Activated T-helper 2 cell treated with anti-CD3 and anti-CD28 coated beads, Interferon-gamma antibody, Interleukin-2, Interleukin-4, amounts not matched to agents 10 μg/mL and 5 μg/mL and 100 μg/mL, durations not matched to agents 14 hours and 24 hours and 36 hours (primary cell): ENCODE results near the gene SUV39H1. TPM values are rescaled to one million over a fixed set of nuclear protein-coding genes. Genes with fewer than 3 reads are reported as not detected.

ENCODE experiments used
- DNase-seq: peaks from one replicate; pipeline ENCODE4 v3.0.0; 2021; ENCODE audit warnings: low spot score
- H3K27ac Mint-ChIP-seq: one replicate; pipeline ENCODE4 v1.8.0; 2021; ENCODE audit warnings: mixed read lengths
- H3K27me3 Mint-ChIP-seq: one replicate; pipeline ENCODE4 v1.8.0; 2021; ENCODE audit warnings: low read depth, mixed read lengths
- H3K36me3 Mint-ChIP-seq: one replicate; pipeline ENCODE4 v1.8.0; 2021; ENCODE audit warnings: low read depth, mixed read lengths
- H3K4me1 Mint-ChIP-seq: one replicate; pipeline ENCODE4 v1.8.0; 2021; ENCODE audit warnings: low read depth, mixed read lengths
- H3K4me3 Mint-ChIP-seq: one replicate; pipeline ENCODE4 v1.8.0; 2021; ENCODE audit warnings: low read depth, mild to moderate bottlenecking, moderate library complexity, mixed read lengths
- H3K9me3 Mint-ChIP-seq: one replicate; pipeline ENCODE4 v1.8.0; 2021; ENCODE audit warnings: mixed read lengths
- intact Hi-C: fragments of 100-400 bp; cut with micrococcal nuclease; formaldehyde crosslinking; loops from one replicate; pipeline ENCODE4 v1.15.1; 2023
- total RNA-seq: library from RNA; stranded (reverse); gene quantifications from 2 replicates; pipeline ENCODE4 v1.2.3, GENCODE V29; 2022

The SUV39H1 gene
- total RNA-seq, 1 donor from 2014 or later, result 29.6 TPM

GRCh38 chrX:48694776-48695533, 1.6 kb upstream of the SUV39H1 start:
- Mint-ChIP-seq H3K27me3 (no peaks in the 10 kb centered on the region), H3K4me3 (peak overlapping the region; percentile 89), H3K9me3 (no peaks in the 10 kb centered on the region), H3K36me3 (peaks cover 36% of the 10 kb centered on the region), H3K27ac (peak overlapping the region; percentile 94), H3K4me1 (peaks cover 26% of the 10 kb centered on the region)
- DNase-seq, result no peak
- intact Hi-C loops, result no loop called here

DNA sequence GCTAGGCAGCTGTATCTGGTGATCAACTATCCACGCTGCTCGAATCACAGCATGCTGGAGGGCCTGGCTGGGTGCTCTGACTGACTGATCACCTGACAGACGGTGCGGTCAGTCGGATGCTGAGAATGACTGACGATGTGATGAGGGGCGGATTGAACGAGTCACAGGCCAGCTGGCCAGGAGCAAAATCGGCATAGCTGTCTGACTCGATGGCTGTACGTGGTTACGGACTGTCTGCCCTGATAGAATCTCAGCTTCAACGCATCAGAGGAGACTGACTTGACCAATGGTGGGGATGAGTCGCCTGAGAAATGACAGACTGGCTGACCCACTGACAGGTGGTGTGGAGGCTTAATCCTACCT, 1.0 kb upstream of the SUV39H1 start:
- H3K27me3 Mint-ChIP-seq, result no peaks in the 10 kb centered on the region
- peaks cover 26% of the 10 kb centered on the region for H3K4me1 Mint-ChIP-seq
- no peak for DNase-seq
- peaks cover 35% of the 10 kb centered on the region for H3K36me3 Mint-ChIP-seq
- intact Hi-C loops, result no loop called here
- no peaks in the 10 kb centered on the region for H3K9me3 Mint-ChIP-seq
- peak overlapping the region; percentile 89 for H3K4me3 Mint-ChIP-seq
- peak overlapping the region; percentile 94 for H3K27ac Mint-ChIP-seq

- no peak for DNase-seq
- Mint-ChIP-seq H3K4me3 (peak overlapping the region; percentile 89), H3K36me3 (peaks cover 35% of the 10 kb centered on the region), H3K4me1 (peaks cover 26% of the 10 kb centered on the region), H3K9me3 (no peaks in the 10 kb centered on the region), H3K27me3 (no peaks in the 10 kb centered on the region), H3K27ac (peak overlapping the region; percentile 94)
- intact Hi-C loops, result loop anchor here (1.0 to 2.0 kb wide), 3 partner anchors 12 to 106 kb away; partner anchors contain the start of gene HDAC6
Observed at GRCh38 chrX:48695925-48696300, 621 bp upstream of the SUV39H1 start.

DNA sequence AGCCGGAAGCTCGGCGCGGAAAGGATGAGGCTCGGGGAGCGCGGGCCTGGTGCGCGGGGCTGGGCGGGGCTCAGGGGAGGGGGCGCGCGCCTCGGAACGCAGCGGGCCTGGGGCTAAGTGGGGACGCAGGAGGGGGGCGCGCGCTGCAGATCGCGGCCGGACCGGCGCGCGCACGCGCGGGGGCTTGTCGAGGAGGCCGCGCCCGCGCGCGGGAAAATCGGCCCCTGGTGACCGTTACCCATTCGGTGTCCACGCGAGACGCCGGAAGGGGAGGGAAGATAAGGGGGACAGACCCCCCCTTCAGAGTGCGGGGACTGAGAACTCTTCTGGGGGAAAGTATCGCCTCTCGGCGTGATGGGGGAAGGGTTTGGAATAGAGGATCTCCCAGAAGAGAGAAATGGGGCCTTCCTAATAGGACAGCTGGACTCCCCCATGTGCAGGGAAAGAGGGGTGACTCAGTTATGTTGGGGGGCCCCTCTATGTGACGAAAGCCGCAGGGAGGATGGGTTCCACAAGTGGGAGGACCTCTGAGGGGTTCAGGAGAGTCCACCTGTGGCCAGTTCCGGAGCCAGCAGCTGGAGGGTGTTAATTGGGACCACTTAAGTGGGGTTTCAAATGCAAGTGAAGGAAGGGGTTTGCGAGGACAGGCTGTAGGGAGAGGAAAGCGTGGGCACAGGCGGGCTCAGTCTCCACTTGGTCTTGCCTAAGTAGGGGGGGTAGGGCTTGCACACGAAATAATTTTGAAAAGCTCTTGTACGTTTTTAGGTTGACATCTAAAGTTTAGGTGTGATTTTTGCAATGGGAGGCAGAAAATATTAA, 584 bp downstream of the SUV39H1 start:
- peak; percentile 36 for DNase-seq
- Mint-ChIP-seq H3K9me3 (no peaks in the 10 kb centered on the region), H3K27ac (peak overlapping the region; percentile 94), H3K4me3 (peak overlapping the region; percentile 94), H3K36me3 (peaks cover 29% of the 10 kb centered on the region), H3K27me3 (no peaks in the 10 kb centered on the region), H3K4me1 (peaks cover 26% of the 10 kb centered on the region)
- intact Hi-C loops, result loop anchor here (1.0 to 2.0 kb wide), 4 partner anchors 13 to 105 kb away; partner anchors contain the start of gene HDAC6

DNA sequence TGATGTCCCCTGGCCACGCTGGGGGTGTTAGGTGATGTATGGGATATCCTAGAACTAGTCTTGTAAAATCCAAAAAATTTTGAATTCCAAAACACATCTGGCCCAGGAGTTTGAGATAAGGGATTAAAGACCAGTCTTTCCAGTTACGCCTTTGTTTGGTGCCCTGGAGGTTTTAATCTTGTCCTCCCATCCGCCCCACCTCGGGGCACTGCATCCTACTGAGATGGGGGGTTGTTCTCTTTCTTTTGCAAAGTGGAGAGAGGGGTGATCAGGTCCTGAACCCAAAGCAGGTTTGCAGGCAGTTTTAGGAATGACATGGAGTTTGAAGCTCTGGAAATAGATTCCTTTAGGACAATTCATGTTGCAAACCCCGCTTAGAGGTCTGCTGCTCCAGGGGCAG, 1.8 kb downstream of the SUV39H1 start:
- Mint-ChIP-seq H3K4me3 (peak overlapping the region; percentile 94), H3K36me3 (peaks cover 39% of the 10 kb centered on the region), H3K27ac (no peak overlapping the region), H3K4me1 (peaks cover 29% of the 10 kb centered on the region), H3K9me3 (no peaks in the 10 kb centered on the region), H3K27me3 (no peaks in the 10 kb centered on the region)
- intact Hi-C loops, result no loop called here
- DNase-seq, result no peak

DNA sequence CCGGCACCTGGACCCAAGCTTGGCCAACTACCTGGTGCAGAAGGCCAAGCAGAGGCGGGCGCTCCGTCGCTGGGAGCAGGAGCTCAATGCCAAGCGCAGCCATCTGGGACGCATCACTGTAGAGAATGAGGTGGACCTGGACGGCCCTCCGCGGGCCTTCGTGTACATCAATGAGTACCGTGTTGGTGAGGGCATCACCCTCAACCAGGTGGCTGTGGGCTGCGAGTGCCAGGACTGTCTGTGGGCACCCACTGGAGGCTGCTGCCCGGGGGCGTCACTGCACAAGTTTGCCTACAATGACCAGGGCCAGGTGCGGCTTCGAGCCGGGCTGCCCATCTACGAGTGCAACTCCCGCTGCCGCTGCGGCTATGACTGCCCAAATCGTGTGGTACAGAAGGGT, 3.7 kb downstream of the SUV39H1 start:
- Mint-ChIP-seq H3K27me3 (no peaks in the 10 kb centered on the region), H3K4me3 (no peak overlapping the region), H3K4me1 (peaks cover 30% of the 10 kb centered on the region), H3K36me3 (peaks cover 53% of the 10 kb centered on the region), H3K27ac (no peak overlapping the region), H3K9me3 (no peaks in the 10 kb centered on the region)
- intact Hi-C loops, result no loop called here
- no peak for DNase-seq

GRCh38 chrX:48700951-48701653, 4.6 kb downstream of the SUV39H1 start:
- H3K27ac Mint-ChIP-seq, result no peak overlapping the region
- no peak for DNase-seq
- intact Hi-C loops, result no loop called here
- H3K36me3 Mint-ChIP-seq, result peaks cover 54% of the 10 kb centered on the region
- peaks cover 21% of the 10 kb centered on the region for H3K4me1 Mint-ChIP-seq
- H3K27me3 Mint-ChIP-seq, result no peaks in the 10 kb centered on the region
- no peak overlapping the region for H3K4me3 Mint-ChIP-seq
- H3K9me3 Mint-ChIP-seq, result no peaks in the 10 kb centered on the region

GRCh38 chrX:48702032-48702431, 5.5 kb downstream of the SUV39H1 start:
- Mint-ChIP-seq H3K36me3 (peaks cover 55% of the 10 kb centered on the region), H3K27ac (no peak overlapping the region), H3K4me3 (no peak overlapping the region)

GRCh38 chrX:48702716-48703115, 6.2 kb downstream of the SUV39H1 start:
- no peak overlapping the region for H3K27ac Mint-ChIP-seq
- H3K4me1 Mint-ChIP-seq, result peaks cover 14% of the 10 kb centered on the region
- H3K27me3 Mint-ChIP-seq, result no peaks in the 10 kb centered on the region
- peaks cover 52% of the 10 kb centered on the region for H3K36me3 Mint-ChIP-seq
- no peak for DNase-seq
- no peak overlapping the region for H3K4me3 Mint-ChIP-seq
- no peaks in the 10 kb centered on the region for H3K9me3 Mint-ChIP-seq
- intact Hi-C loops, result no loop called here

More at GRCh38 chrX:48702032-48702431, 5.5 kb downstream of the SUV39H1 start:
- intact Hi-C loops, result no loop called here
- H3K27me3 Mint-ChIP-seq, result no peaks in the 10 kb centered on the region
- no peak for DNase-seq
- no peaks in the 10 kb centered on the region for H3K9me3 Mint-ChIP-seq
- peaks cover 19% of the 10 kb centered on the region for H3K4me1 Mint-ChIP-seq

GRCh38 chrX:48703228-48703627, 6.7 kb downstream of the SUV39H1 start:
- no peaks in the 10 kb centered on the region for H3K27me3 Mint-ChIP-seq
- H3K27ac Mint-ChIP-seq, result no peak overlapping the region
- peaks cover 57% of the 10 kb centered on the region for H3K36me3 Mint-ChIP-seq
- no peak for DNase-seq
- intact Hi-C loops, result no loop called here
- peaks cover 13% of the 10 kb centered on the region for H3K4me1 Mint-ChIP-seq
- H3K4me3 Mint-ChIP-seq, result no peak overlapping the region
- no peaks in the 10 kb centered on the region for H3K9me3 Mint-ChIP-seq

DNA sequence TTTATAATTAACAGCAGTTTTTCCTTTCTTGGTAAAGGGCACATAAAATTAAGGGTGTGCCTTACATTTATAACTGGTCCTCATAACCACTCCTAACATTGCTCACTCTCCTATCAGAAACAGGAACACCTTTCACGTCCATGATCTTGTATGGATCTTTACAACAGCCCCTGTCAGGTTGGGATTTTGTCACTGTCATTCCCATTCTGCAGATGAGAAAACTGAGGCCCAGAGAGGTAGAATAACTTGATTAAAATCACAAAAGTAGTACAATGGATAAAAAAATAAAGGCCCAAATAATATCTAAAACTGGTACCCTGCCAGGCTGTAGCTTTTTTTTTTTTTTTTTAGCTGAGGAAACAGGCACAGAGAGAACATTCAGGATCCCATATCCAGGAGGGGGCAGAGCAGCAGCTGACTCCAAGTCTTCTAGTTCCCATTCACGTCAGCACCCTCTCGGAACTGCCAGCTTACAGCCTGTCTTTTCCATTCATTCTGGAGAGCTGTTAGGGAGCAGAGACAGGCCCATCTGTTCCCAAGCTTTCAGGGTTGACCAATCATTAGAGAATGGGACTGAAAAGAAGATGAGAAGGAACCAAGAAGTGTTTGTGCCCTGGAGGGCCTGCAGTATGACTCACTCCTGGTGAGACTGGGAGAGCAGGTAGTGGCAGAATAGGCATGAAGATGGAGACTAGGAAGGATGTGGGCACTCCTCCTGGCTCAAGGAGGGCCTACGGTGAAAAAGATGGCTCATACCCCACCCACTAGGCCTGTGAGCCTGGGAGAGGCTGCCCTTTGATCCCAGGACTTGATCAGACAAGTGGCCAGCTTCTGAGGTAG, 7.3 kb downstream of the SUV39H1 start:
- no peak for DNase-seq
- peaks cover 61% of the 10 kb centered on the region for H3K36me3 Mint-ChIP-seq
- H3K4me1 Mint-ChIP-seq, result peaks cover 13% of the 10 kb centered on the region
- intact Hi-C loops, result no loop called here
- H3K4me3 Mint-ChIP-seq, result no peak overlapping the region
- no peaks in the 10 kb centered on the region for H3K27me3 Mint-ChIP-seq
- no peak overlapping the region for H3K27ac Mint-ChIP-seq
- H3K9me3 Mint-ChIP-seq, result no peaks in the 10 kb centered on the region

DNA sequence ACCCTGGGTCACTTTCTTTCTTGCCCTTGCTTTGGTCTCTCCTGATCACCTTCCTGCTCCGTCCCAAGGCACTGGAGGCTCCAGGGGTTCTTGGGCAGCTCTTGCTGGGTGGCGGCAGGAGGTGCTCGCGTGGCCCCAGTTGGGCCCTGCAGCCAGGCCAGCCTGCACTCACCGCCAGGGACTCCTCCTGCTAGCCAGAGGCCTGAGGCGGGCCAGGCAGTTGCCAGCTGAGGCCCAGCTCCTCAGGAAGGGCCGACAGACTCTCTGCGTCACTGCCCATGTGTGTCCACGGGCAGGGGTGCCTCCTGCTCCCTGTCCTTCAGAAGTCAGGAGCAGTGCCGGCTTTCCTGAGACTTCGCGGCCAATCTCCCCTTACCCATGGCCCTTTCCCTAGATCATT, 9.3 kb downstream of the SUV39H1 start:
- no peaks in the 10 kb centered on the region for H3K9me3 Mint-ChIP-seq
- intact Hi-C loops, result no loop called here
- H3K27ac Mint-ChIP-seq, result no peak overlapping the region
- H3K36me3 Mint-ChIP-seq, result peaks cover 53% of the 10 kb centered on the region
- no peak overlapping the region for H3K4me3 Mint-ChIP-seq
- no peaks in the 10 kb centered on the region for H3K27me3 Mint-ChIP-seq
- peaks cover 13% of the 10 kb centered on the region for H3K4me1 Mint-ChIP-seq
- no peak for DNase-seq
